Measurements from ENCODE around the gene HDGFL2.

Gene HDGFL2

DNA sequence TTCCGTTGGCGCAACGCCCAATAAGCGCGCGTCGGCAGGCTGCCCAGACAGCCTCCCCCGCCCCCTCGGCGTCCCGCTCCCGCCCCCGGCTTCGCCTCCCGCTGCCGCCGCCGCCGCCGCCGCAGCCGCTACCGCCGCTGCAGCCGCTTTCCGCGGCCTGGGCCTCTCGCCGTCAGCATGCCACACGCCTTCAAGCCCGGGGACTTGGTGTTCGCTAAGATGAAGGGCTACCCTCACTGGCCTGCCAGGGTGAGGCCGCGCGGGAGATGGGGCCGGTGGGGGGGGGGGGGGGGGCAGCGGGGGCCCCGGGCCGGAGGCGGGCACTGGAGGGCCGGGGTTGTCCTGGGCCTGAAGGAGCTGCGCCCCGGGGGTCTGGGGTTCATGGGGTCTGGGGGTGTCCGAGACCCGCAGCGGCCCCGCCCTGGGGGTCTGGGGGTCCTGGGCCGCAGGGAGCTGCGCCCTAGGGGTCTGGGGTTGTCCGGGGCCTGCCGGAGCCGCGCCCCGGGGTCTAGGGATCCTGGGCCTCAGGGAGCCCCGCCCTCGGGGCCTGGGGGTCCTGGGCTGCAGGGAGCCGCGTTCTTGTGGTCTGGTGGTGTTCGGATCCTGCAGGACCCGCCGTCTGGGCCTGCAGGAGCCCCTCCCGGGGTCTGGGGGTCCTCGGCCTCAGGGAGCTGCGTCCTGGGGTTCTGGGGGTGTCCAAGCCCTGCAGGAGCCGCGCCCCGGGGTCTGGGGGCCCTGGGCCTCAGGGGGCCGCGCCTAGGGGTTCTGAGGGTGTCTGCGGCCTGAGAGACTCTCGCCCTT lies at the start of gene HDGFL2:
TSS of gene HDGFL2 (plus strand) at position 124 of the 801 bp plus-strand sequence. CDS start at position 178, 54 bp downstream.
- DNase-seq: peak; percentile 96

DNA sequence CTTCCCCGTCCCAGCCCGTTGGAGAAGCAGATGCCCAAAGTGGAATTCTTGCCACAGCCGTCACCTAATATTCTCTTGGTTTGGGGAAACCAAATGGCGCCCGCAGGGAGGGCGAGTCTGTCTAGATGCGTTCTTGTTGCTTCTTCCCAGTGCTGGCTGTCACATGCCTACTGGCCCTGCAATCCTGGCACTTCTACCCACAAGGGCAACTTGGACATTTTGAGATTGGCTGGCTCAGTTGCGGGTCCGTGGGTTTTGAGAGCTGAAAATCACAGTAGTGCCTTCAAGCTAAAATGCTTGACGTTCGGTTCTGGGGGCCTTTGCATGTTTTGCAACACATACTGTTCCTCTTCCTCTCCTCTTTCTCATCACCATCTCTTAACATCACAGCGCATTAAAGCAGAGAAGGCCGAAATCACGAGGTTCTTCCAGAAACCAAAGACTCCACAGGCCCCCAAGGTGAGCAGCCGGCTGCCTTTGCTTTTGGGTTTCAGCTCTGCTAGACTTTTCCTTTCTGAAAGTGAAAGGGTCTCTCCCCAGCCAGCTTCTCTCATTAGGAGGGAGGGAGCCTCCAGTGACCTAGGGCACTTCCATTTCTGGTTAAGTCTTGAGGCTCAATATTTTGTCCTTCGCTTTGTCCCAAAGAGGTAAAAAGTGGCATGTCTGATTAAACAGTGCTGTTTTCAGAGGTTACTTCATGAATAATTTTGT lies 48.5 kb upstream of the HDGFL2 start:
- no peak for DNase-seq

DNA sequence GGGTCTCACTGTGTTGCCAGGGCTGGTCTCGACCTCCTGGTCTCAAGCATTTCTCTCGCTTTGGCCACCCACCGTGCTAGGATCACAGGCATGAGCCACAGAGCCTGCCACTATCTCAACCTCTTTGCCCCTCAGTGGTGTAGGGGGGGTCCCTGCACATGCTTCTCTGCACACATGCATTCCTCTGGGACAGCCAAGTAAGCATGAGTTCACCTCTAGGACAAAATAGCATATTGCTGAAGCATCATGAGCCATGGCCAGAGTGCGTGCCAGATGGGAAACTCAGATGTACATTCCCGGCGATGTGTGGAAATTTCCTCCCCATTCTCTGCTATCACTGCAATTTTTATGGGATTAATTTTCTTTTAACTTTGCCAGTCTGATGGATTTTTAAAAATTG lies 46.6 kb upstream of the HDGFL2 start:
- no peak for DNase-seq

- DNase-seq: no peak
These were observed 43.6 kb upstream of the HDGFL2 start for GRCh38 chr19:4428326-4428975.

GRCh38 chr19:4429256-4429655 lies 42.8 kb upstream of the HDGFL2 start:
- DNase-seq: no peak

- DNase-seq: no peak
These were observed 42.3 kb upstream of the HDGFL2 start for GRCh38 chr19:4429771-4430171.

GRCh38 chr19:4430760-4431159 lies 41.3 kb upstream of the HDGFL2 start:
- no peak for DNase-seq

DNA sequence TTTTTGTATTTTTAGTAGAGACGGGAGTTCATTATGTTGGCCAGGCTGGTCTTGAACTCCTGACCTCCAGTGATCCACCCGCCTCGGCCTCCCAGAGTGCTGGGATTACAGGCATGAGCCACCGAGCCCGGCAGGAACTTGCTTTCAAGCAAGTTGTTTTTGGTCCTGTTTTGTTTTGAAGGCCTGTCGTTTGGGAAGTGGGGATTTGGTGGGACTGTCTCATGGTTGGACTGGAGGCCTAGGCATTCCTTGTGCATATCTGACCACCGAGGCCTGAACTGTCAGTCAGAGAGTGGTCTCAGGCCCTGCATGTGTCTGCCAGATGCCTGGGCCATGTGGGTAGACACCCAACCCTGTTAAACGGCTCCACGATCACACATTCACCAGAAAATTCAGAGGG lies 40.8 kb upstream of the HDGFL2 start:
- no peak for DNase-seq

DNA sequence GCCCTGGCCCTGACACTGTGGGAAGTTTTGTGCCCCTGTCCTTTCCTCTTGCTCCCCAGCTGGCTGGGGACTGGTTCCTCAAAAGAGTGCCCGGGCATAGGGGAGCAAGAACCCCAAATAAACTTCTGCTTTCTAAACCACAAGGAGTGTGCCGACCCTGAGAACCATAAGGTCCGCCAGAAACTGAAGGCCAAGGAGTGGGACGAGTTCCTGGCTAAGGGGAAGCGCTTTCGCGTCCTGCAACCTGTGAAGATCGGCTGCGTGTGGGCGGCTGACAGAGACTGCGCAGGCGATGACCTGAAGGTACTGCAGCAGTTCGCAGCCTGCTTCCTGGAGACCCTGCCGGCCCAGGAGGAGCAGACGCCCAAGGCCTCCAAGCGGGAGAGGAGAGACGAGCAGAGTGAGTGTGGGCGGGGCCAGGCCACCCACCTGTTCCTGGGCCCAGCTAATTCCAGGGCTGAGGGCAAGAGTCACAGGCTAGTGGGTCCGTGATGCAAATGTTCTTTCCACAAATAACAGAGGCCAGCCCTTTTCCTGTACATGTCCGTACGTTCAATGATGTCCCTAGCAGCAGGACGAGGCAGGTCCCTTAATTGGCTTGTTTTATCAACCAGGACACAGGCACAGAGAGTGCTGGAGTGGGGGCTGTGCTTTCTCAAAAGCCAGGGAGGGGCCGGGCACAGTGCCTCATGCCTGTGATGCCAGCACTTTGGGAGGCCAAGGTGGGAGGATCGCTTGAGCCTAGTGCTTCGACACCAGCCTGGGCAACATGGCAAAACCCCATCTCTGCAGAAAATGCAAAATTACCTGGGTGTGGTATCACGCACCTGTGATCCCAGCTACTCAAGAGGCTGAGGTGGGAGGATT lies 40.1 kb upstream of the HDGFL2 start:
- DNase-seq: no peak

- no peak for DNase-seq
These were observed 39.1 kb upstream of the HDGFL2 start for GRCh38 chr19:4432918-4433506.

- DNase-seq: no peak
These were observed 37.7 kb upstream of the HDGFL2 start for GRCh38 chr19:4434391-4434790.

DNA sequence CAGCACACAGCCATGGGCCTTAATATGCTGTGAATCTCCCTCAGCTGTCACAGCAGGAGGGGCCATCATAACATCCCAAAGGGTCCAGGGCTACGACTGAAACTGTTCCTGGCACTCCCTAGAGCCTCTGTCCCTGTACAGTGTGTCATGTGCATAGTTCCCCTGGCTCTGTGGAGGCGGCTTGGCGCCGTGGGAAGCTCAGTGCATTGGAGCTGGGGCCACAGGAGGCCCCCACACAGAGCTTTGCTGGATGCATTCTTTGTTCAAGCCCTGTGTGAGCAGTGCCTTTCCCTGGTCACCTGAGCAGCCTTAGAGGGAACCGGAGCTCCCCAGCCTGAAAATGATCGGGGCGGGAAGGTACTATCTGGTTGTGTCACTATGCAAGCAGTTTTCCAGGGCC lies 35.9 kb upstream of the HDGFL2 start:
- DNase-seq: no peak

DNA sequence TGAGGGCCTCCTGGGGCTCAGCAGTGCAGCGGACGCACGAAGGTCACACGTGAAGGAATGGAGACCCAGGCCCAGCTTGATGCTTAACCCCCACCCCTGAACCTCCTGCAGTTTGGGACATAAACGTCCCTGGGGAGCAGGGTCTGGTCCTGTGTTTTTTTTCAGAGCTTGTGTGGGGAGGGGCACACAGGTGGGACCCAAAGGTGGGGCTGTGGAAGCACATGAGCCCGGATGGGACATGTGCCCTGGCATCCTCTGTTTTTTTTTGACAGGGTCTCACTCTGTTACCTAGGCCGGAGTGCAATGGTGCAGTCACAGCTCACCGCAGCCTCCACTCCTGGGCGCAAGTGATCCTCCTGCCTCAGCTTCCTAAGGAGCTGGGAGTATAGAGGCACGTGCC lies 35.0 kb upstream of the HDGFL2 start:
- DNase-seq: no peak

GRCh38 chr19:4439243-4439642 lies 32.9 kb upstream of the HDGFL2 start:
- no peak for DNase-seq

GRCh38 chr19:4441994-4442818 lies 29.9 kb upstream of the HDGFL2 start:
- no peak for DNase-seq

DNA sequence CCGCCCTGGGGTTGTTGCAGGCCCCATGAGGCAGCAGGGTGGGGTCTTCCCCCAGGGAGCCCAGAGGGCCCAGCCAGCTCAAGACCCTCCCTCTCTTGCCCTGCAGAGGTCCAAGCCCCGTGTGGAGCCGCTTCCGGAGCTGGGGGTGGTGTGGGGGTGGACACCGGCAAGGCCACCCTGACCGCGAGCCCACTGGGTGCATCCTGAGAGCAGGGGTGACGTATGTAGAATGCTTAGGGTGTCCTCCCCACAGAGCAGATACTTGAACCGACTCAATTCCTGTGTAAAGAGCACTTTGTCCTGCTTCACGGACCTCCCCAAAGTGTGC lies 29.3 kb upstream of the HDGFL2 start:
- DNase-seq: no peak

GRCh38 chr19:4443188-4443587 lies 28.9 kb upstream of the HDGFL2 start:
- DNase-seq: no peak

- DNase-seq: no peak
These were observed 27.9 kb upstream of the HDGFL2 start for GRCh38 chr19:4443966-4444764.

- no peak for DNase-seq
These were observed 27.0 kb upstream of the HDGFL2 start for GRCh38 chr19:4444765-4445741.
